RKO (cell line): ENCODE measurements around the gene AADACL4.
"Not testable (repeated sequence)": the region's sequence is repeated elsewhere in the genome, so short reads cannot be mapped to it uniquely, and the experiment has no call there.

Experiments used
- DNase-seq: peaks from one replicate; pipeline ENCODE4 v3.0.0-alpha.2; 2016; ENCODE audit warnings: low spot score

AADACL4 gene

DNA sequence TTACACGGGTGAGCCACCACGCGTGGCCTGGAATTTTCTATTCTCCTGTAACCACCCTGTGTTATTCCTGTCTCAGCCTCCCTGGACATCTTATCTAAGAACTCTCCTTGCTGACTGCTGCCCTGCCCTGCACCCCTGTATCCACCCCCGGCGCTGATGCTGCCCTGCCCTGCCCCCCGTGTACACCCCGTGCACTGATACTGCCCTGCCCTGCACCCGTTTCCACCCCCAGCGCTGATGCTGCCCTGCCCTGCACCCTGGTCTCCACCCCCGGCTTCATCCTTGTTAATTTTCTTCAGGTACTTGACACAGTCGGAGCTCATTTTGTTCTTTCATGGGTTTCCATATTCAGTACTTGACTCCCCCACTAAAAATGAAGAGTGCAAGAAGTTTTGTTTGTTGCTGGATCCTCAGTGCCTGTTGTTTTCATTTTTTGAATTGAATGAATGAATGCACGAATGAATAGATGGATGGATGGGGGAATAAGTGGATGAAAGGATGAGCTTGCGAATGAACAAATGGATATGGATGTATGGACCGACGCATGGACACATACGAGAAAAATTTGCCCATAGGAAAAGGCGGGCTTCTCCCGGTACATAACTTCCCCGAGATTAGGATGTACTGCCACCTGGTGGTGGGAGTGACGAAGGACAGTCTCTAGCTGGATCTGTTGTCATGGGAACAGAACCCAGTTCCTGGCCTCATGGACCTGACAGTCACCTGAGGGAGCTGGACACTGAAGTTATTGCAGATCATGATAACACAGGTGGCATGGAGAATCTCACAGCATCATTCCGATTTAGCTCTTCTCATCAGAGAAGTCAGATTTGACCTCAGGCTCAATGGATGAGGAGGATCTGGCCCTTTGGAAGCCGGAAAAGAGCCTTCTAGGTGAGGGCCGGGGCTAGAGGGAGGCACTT is 14.9 kb downstream of the AADACL4 start:
- DNase-seq, result peak; percentile 80

DNA sequence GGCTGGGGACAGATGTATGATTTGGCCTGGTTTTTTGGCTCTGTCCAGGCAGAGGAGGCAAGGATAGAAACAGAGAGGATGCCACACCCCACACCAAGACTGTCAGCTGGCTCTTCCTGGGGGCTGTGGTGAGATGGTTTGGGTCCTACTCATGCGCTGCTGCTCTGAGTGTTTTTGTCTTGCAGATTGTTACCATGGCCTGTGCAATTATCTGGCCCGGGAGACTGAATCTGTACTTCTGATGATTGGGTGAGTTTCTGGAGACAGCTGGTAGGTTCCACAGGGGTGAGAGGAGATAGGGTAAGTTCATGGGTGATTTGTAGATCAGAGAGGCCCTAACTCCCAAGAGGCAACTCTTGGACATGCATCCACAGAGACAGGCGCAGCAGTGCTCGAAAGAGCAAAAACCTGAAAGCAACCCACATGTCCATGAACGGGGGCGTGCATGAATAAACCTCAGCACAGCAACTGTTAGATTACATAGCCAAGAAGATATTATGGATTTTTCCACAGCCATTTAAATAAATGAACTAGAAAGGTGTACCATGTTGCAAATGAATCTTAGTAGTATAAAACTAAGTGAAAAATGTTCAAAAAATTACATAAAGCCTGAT is 17.8 kb downstream of the AADACL4 start:
- no peak for DNase-seq

DNA sequence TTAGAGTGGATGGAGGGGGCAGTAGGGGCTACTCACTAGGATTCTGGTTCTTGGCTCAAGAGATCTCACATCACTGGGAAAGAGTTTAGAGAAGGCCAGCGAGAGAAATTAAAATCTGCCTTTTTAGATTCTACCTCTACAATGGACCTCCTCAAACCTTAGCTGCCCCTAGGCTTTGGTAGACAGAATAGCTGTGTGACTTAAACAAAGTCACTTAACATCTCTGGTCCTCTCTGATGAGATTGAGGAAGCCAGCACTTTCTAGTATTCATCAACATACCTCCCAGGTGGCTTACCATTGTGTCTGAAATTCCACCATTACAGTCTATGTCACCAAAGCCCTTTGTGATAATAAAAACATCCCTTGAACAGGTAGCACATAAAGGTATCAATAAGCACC is 18.7 kb downstream of the AADACL4 start:
- DNase-seq, result no peak

DNA sequence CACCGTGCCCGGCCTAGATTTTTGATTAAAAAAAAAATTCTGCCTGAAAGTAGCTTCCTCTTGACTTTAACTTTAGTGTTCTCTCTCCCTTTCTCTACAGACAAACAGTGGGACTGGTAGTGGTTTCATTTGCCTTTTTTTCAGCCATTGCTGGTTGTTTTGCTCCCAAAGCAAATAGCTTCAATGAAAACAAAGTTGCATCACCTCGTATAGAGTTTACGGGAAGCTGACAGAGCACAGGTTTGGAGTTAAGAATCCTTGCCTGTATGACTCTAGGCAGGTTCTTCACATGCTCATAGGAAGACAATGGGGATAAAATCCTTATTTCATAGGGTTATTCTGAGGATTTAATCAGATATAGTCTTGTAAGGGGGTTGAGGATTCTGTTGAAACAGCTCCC is 21.6 kb downstream of the AADACL4 start:
- DNase-seq, result no peak

DNA sequence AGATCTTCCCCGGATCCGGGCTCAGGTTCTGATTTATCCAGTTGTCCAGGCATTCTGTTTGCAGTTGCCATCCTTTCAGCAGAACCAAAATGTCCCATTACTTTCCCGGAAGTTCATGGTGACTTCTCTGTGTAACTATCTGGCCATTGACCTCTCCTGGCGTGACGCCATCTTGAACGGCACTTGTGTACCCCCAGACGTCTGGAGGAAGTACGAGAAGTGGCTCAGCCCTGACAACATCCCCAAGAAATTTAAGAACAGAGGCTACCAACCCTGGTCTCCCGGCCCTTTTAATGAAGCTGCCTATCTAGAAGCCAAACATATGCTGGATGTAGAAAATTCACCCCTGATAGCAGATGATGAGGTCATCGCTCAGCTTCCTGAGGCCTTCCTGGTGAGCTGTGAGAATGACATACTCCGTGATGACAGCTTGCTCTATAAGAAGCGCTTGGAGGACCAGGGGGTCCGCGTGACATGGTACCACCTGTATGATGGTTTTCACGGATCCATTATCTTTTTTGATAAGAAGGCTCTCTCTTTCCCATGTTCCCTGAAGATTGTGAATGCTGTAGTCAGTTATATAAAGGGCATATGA is 22.4 kb downstream of the AADACL4 start:
- no peak for DNase-seq

DNA sequence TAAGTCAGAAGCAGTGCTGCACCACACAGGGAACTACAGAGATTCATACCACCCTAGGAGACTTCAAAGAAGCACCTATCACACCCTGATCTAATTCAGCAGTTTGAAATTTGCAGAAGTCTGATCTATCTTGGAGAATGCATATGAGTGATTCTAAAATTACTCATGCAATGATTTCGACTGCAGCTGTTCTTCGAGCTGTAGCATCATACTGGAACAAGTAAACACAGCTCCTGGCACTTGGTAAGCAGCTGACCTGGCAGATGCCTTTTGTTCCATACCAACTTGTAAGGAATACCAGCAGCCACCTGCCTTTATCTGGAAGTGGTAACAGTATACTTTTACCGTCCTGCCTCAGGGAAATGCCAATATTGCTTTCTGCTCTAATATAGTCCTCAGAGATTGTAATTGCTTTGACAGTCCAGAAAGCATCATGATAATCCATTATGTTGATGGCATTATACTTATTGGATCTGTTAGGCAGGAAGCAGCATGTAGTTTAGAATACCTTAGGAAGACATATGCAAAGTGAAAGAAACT is 25.7 kb downstream of the AADACL4 start:
- DNase-seq, result peak; percentile 12

DNA sequence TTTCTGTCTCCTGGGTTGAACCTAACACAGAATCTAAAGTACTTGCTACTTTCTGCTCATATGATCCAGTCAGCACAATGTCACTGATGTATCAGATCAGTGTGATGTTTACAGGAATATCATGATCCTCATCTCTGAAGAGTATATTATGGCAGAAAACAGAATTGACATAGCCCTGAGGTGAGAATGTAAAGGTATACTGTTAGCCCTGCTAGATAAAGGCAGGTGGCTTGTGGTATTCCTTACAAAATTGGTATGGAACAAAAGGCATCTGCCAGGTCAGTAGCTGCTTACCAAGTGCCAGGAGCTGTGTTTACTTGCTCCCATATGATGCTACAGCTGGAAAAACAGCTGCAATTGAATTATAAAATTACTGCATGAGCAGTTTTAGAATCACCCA is 30.5 kb downstream of the AADACL4 start:
- DNase-seq, result no peak

DNA sequence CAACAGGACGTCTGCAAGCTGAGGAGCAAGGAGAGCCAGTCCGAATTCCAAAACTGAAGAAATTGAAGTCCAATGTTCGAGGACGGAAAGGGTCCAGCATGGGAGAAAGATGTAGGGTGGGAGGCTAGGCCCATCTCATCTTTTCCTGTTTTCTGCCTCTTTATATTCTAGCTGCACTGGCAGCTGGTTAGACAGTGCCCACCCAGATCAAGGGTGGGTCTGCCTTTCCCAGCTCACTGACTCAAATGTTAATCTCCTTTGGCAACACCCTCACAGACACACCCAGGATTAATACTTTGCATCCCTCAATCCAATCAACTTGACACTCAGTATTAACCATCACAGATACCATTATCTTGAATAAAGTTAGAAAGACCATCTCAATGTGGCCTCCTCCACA is 32.2 kb downstream of the AADACL4 start:
- not testable (repeated sequence) for DNase-seq

DNA sequence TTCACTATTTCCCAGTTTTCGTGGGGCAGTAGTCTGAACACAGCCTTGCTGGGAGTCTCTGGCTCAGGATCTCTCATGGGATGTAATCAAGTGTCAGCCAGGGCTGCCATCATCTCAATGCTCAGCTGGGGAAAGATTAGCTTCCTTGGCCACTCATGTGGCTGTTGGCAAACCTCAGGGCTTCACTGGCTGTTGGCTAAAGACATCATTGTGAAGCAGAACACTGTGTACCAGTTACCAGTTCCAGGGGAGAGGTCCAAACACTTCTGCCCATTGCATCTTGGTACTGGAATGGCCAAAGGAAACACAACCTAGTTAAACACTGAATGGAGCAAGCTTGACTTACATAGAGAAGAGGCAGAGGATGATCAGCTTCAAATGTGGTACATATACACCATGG is 33.7 kb downstream of the AADACL4 start:
- DNase-seq, result no peak

DNA sequence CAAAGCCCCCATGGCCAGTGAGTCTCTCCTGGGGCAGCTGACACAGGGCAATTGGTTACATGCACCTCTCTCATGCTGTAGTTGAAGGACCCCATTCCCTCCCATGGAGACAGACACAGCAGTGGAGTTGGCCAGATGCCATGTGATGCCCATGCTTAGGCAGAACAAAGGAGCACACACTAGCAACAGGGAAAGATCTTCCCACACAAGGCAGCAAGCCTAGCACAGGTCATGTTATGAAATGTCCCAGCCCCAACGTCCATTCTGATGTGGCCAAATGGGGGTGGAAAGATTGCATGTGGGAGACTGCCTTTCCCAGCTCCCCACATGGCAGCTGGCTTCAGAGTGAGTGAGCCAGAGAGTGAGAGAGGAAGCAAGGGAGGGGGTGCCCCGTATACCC is 34.5 kb downstream of the AADACL4 start:
- DNase-seq, result no peak

DNA sequence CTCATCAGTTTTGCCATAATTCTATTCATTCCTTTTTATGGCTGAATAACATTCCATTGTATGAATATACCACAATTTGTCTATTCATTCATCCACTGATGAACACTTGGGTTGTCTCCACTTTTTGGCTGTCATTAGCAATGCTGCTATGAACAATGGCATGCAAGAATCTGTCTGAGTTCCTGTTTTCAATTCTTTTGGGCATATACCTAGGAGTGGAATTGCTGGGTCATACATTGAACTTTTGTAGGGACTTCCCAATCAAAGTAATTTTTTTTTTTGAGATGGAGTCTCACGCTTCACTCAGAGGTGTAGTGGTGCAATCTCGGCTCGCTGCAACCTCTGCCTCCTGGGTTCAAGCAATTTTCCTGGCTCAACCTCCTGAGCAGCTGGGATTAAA is 34.9 kb downstream of the AADACL4 start:
- no peak for DNase-seq

DNA sequence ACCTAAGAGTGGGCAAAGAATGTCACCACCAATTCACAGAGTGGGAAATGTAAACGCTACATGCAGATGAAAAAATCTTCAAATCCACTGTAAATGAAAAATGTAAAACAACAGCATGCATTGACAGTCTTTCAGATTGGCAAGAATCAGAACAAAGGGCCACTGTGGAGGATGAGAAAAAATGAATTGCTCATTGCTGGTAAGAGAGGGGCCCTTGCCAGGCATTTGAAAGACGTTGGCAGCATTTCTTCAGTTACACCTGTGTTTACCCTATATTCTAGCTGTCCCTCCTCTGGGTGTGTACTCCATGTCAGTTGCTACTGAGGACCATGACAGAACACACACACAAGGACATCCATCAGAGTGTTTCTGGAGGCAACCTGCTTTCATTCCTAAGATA is 46.3 kb downstream of the AADACL4 start:
- DNase-seq, result no peak

DNA sequence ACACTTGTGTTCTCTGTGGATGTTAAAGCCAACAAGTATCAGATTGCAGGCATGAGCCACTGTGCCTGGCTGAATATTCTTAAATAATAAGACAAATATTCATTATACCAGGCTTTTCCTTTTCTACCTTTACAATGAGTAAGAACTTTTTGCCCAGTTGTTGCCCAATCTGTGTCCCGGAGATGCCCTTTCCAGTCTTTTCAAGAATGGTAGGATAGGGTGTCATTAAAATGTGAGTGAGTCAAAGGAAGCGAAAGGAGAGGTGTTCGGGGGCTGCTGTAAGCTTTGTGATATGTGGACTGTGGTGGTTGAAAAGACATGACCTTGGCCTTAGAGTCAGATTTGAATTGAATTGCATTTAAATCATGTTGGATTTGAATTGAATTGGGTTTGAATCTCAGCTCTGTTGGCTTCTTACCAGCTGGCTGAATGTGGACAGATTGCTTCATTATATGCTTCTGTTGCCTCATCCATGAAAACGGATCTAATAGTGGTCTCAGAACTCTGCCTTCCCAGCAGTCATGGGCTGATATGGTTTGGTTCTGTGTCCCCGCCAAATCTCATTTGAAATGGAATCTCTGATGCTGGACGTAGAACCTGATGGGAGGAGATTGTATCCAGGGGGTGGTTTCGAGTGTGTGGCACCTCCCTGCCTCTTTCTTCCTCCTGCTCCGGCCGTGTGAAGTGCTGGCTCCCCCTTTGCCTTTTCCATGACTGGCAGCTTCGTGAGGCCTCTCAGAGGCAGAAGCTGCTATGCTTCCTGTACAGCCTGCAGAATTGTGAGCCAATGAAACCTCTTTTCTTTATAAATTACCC is 49.3 kb downstream of the AADACL4 start:
- no peak for DNase-seq

DNA sequence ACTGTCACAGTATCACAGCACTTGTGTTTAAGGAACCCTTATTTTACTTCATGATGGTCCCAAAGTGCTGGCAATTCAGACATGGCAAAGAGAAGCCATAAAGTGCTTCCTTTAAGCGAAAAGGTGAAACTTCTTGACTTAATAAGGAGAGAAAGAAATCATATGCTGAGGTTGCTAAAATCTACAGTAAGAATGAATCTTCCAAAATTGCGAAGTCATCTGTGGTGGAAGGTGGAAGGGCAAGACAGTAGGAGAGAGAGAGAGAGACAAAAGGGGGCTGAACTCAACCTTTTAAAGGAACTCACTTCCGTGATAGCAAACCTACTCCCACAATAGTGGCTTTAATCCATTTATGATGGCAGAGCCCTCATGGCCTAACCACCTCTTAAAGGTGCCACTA is 52.8 kb downstream of the AADACL4 start:
- DNase-seq, result no peak

DNA sequence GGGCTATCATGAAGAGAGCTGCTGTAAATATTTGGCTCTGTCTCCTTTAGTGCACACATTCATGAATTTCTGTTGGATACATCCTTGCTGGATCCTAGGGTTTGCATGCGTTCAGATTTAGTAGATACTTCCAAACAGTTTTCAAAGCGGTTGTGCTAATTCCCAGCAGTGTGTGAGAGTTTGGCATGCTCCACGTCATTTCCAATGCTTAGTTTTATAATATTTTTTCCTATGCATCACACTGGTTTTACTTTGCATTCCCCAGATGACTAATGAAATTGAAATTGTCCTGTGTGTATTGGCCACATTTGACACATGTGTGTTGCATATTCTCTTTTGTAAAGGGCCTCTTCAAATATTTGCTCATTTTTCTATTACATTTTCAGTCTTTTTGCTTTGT is 53.5 kb downstream of the AADACL4 start:
- DNase-seq, result no peak

DNA sequence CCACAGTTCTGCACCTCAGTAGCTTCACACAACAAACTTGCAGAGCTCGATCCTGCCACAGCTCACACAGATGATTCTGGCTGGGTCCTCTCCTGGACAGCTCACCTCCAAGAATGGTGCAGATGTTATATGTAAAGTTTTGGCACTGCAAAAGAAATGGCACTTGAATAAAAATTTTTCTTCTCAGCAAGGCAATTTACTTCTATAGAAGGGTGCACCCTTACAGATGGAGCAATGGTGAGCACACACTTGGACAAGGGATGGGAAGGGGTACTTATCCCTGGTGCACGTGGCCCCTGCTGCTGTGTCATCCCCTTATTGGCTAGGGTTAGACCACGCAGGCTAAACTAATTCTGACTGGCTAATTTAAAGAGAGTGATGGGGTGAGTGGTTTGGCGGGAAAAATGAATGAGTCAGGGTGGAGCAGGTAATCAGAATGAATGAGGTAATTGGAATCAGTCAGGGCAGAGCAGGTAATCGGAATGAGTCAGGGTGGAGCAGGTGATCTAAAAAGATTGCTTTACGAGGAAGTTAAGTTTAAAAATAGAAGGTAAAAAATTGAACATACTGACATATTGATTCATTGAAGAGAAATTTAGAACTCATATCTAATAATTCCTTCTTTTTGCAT is 60.1 kb downstream of the AADACL4 start:
- DNase-seq, result no peak

DNA sequence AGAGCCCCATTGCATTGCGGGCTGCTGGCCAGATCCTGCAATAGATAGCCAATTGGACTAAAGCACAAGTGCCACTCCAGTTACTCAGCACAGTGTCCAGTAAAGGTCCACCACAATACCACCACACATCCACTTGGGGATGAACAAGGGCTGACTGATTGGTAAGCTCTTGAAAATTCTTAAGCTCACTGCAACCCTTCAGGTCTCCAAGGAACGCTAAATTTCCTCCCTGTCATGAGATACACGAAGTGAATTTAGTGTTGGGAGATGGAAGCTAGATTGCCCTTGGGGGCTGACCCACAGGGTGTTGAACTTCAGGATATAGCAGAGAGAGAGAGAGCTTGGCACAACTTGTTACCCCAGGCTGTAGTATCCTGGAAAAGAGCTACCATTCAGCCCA is 62.2 kb downstream of the AADACL4 start:
- DNase-seq, result no peak

DNA sequence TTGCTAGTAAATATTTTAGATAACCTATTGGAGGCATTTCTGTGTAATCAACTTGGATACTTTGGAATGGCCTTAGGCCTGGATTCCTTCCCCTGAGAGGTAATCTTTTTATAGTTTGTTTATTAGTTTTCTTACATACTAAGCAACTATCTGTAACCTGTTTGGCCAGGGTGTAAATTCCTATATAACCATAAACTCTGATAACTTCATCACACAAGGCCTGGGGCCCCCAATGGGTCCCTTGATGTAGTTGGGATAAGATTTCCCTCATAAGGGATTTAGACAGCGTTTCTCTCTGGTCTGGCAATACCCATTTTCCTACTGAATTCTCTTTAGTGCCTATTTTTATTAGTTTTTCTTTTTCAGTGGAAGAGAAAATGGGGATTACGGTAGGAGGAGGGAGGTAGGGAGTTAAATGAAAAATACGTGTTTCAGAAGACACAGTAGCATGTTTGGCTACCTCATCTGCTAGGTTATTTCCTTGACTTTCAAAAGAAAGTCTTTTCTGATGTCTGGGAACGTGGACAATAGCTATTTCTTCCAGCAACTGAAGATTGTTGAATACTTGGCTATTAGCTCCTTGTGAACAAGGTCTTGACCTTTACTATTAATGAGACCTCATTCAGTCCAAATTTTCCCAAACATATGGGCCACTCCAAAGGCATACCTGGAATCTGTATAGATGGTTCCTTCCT is 64.7 kb downstream of the AADACL4 start:
- DNase-seq, result no peak

DNA sequence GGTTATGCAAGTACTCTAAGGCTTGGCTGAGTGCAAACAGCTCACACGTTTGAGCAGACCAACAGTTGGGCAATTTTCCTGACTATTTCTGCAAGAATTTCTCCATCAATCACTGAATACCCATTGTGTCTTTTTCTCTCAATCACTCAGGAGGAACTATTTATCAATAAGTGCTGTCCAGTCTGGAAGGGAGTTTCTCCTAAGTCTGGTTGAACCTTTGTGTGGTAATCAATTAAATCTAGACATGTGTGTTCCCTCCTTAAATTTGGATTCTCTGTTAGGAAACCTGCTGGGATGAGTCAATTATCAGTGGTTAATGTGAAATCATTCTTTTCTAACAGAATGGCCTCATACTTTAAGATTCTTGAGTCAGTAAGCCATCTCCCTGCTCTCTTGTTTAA is 65.2 kb downstream of the AADACL4 start:
- DNase-seq, result no peak

DNA sequence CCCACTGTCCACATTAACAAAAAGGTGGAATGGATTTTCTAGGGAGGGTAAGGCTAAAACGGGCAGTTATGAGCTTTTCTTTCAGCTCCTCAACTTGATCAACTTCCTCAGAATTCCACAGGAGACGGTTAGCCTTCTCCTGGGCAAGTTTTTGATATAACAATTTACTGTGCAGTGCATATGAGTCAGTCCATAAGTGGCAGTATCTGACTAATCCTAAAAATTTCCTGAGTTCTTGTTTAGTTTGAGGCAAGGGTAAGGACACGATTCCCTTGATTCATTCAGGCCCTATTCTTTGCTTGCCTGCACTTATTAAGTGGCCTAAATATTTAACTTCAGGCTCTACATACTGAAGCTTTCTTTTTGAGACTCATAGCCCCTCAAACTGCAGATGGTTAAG is 65.8 kb downstream of the AADACL4 start:
- peak; percentile 1 for DNase-seq

DNA sequence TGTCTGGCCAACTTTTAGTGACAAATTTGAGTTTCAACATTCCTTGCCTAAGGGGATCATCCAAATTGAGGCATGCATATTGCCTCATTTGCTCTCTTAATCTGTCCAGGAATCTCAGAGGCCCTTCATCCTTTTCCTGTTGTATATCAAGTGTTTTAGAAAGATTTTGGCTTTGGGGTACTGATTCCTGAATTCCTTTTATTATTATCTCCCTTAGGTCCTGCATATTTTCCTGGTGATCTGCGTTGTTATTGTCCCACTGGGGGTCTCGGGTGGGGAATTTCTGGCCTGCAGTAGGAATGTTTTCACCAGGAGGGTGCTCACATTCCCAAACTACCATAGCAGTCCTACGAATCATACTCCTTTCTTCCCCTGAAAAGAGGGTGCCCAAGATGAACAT is 67.7 kb downstream of the AADACL4 start:
- no peak for DNase-seq
